GM12892 (cell line): ENCODE data around the gene PDIK1L.

Source experiments
- POLR2A ChIP-seq: IDR thresholded peaks from 2 replicates; pipeline ENCODE4 v1.6.1; 2011; ENCODE audit warnings: low read depth, low read length, control low read depth
- POLR2AphosphoS5 ChIP-seq: IDR thresholded peaks from 2 replicates; pipeline ENCODE4 v1.6.1; 2011; ENCODE audit warnings: low read depth, low read length, control low read depth
- TAF1 ChIP-seq: IDR thresholded peaks from 2 replicates; pipeline ENCODE4 v1.6.1; 2011; ENCODE audit warnings: low read depth, mild to moderate bottlenecking, control low read depth, low read length, borderline replicate concordance

DNA sequence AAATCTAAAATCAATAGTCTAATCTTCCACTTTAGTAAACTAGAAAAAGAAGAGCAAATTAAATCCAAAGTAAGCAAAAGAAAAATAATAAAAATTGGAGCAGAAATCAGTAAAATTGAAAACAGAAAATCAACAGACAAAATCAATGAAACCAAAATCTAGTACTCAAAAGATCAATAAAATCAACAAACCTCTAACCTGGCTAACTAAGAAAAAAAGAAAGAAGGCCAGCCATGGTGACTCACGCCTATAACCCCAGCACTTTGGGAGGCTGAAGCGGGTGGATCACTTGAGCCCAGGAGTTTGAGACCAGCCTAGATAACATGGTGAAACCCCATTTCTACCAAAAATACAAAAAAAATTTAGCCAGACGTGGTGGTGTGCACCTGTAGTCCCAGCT is 22.8 kb downstream of the PDIK1L start:
- TF ChIP-seq TAF1 (no peak), POLR2AphosphoS5 (no peak), POLR2A (no peak)
